Measurements from ENCODE around the gene VTI1A.

VTI1A gene

GRCh38 chr10:112526139-112526538 is 79.1 kb downstream of the VTI1A start:
- TF ChIP-seq CTCF (IDR thresholded peaks at IDR 0.05; ENCODE audit: control insufficient read depth, extremely low read depth, insufficient read depth), result no peak
- DNase-seq (ENCODE audit: low read depth), result no peak
- no peak overlapping the region for H3K4me3 ChIP-seq (ENCODE audit: low read depth, low read length)

GRCh38 chr10:112526906-112527305 is 79.9 kb downstream of the VTI1A start:
- DNase-seq (ENCODE audit: low read depth), result no peak
- TF ChIP-seq CTCF (IDR thresholded peaks at IDR 0.05; ENCODE audit: control insufficient read depth, extremely low read depth, insufficient read depth), result no peak
- H3K4me3 ChIP-seq (ENCODE audit: low read depth, low read length), result no peak overlapping the region

- no peak for DNase-seq (ENCODE audit: low read depth)
- no peak for TF ChIP-seq CTCF (IDR thresholded peaks at IDR 0.05; ENCODE audit: control insufficient read depth, extremely low read depth, insufficient read depth)
- H3K4me3 ChIP-seq (ENCODE audit: low read depth, low read length), result no peak overlapping the region
Observed at GRCh38 chr10:112528235-112528634, 81.2 kb downstream of the VTI1A start.

- TF ChIP-seq CTCF (IDR thresholded peaks at IDR 0.05; ENCODE audit: control insufficient read depth, extremely low read depth, insufficient read depth), result no peak
- no peak for DNase-seq (ENCODE audit: low read depth)
- H3K4me3 ChIP-seq (ENCODE audit: low read depth, low read length), result no peak overlapping the region
Observed at GRCh38 chr10:112531421-112531820, 84.4 kb downstream of the VTI1A start.

- TF ChIP-seq CTCF (IDR thresholded peaks at IDR 0.05; ENCODE audit: control insufficient read depth, extremely low read depth, insufficient read depth), result no peak
- no peak for DNase-seq (ENCODE audit: low read depth)
- H3K4me3 ChIP-seq (ENCODE audit: low read depth, low read length), result no peak overlapping the region
Observed at GRCh38 chr10:112532189-112532588, 85.2 kb downstream of the VTI1A start.

GRCh38 chr10:112532956-112533355 is 85.9 kb downstream of the VTI1A start:
- no peak for TF ChIP-seq CTCF (IDR thresholded peaks at IDR 0.05; ENCODE audit: control insufficient read depth, extremely low read depth, insufficient read depth)
- H3K4me3 ChIP-seq (ENCODE audit: low read depth, low read length), result no peak overlapping the region
- DNase-seq (ENCODE audit: low read depth), result no peak

GRCh38 chr10:112533916-112534315 is 86.9 kb downstream of the VTI1A start:
- no peak for DNase-seq (ENCODE audit: low read depth)
- no peak overlapping the region for H3K4me3 ChIP-seq (ENCODE audit: low read depth, low read length)
- no peak for TF ChIP-seq CTCF (IDR thresholded peaks at IDR 0.05; ENCODE audit: control insufficient read depth, extremely low read depth, insufficient read depth)
